Neural cell (in vitro differentiated cells): Measurements from ENCODE around the gene RAPGEF3.

ENCODE experiments used
- EP300 ChIP-seq: fragments of 450-650 bp; conservative IDR thresholded peaks from 2 replicates; pipeline ENCODE4 v1.6.1; 2014; ENCODE audit warnings: antibody characterized with exemption, mild to moderate bottlenecking, moderate library complexity; ENCODE audit not compliant: poor library complexity, severe bottlenecking
- EZH2 ChIP-seq: fragments of 200-600, 300-800 bp; shearing (Covaris generic), sonication (generic); IDR thresholded peaks from 2 replicates; pipeline ENCODE4 v1.6.1; 2014; ENCODE audit warnings: antibody characterized with exemption, low read length, borderline replicate concordance, mild to moderate bottlenecking; ENCODE audit not compliant: insufficient read depth, poor library complexity, severe bottlenecking
- MXI1 ChIP-seq: fragments of 450-650 bp; conservative IDR thresholded peaks from 2 replicates; pipeline ENCODE4 v1.6.1; 2014; ENCODE audit warnings: antibody characterized with exemption, mild to moderate bottlenecking; ENCODE audit not compliant: poor library complexity, severe bottlenecking
- POLR2AphosphoS5 ChIP-seq: IDR thresholded peaks from 2 replicates; pipeline ENCODE4 v1.6.1; 2012
- RAD21 ChIP-seq: fragments of 450-650 bp; conservative IDR thresholded peaks from 2 replicates; pipeline ENCODE4 v1.6.1; 2014; ENCODE audit warnings: antibody characterized with exemption, mild to moderate bottlenecking, moderate library complexity
- TAF1 ChIP-seq: IDR thresholded peaks from 2 replicates; pipeline ENCODE4 v1.6.1; 2012; ENCODE audit warnings: low read depth
- TF ChIP-seq, protein P1 (sequence below): fragments of 450-650 bp; IDR thresholded peaks from 2 replicates; pipeline ENCODE4 v1.5.1; 2014; ENCODE audit warnings: antibody characterized with exemption, mild to moderate bottlenecking, moderate library complexity; ENCODE audit not compliant: poor library complexity, severe bottlenecking

- TF ChIP-seq EZH2 (no peak), POLR2AphosphoS5 (no peak), EP300 (no peak), TAF1 (no peak), RAD21 (no peak), MXI1 (no peak)
- TF ChIP-seq, protein P1, sequence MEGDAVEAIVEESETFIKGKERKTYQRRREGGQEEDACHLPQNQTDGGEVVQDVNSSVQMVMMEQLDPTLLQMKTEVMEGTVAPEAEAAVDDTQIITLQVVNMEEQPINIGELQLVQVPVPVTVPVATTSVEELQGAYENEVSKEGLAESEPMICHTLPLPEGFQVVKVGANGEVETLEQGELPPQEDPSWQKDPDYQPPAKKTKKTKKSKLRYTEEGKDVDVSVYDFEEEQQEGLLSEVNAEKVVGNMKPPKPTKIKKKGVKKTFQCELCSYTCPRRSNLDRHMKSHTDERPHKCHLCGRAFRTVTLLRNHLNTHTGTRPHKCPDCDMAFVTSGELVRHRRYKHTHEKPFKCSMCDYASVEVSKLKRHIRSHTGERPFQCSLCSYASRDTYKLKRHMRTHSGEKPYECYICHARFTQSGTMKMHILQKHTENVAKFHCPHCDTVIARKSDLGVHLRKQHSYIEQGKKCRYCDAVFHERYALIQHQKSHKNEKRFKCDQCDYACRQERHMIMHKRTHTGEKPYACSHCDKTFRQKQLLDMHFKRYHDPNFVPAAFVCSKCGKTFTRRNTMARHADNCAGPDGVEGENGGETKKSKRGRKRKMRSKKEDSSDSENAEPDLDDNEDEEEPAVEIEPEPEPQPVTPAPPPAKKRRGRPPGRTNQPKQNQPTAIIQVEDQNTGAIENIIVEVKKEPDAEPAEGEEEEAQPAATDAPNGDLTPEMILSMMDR = no peak
These were observed 16.6 kb upstream of the RAPGEF3 start for GRCh38 chr12:47775100-47775911.
